Aorta (tissue), 5 donors: Measurements from ENCODE around the gene PDE5A. TPM values are rescaled to one million over a fixed set of nuclear protein-coding genes. Genes with fewer than 3 reads are reported as not detected.

Source experiments
- ATAC-seq: fragments of 200-7000 bp; cut with Tn5 transposase; one replicate; pipeline ENCODE4 v1.9.1; 2022; ENCODE audit warnings: moderate library complexity; ENCODE audit not compliant: low FRiP score
- DNase-seq, 2 donors: peaks; one replicate each; pipeline ENCODE4 v3.0.0-alpha.2; 2020
- H3K27ac ChIP-seq, 2 donors: one replicate each; pipeline ENCODE4 v1.5.1; 2013; ENCODE audit warnings: low read length in 2 of 2, mild to moderate bottlenecking in 2 of 2, moderate library complexity in 2 of 2, control low read depth in 1 of 2, inconsistent platforms in 1 of 2, low read depth in 1 of 2
- H3K27me3 ChIP-seq, 2 donors: one replicate each; pipeline ENCODE4 v1.6.1; 2013; ENCODE audit warnings: control low read depth in 1 of 2, low read length in 1 of 2, mild to moderate bottlenecking in 1 of 2, moderate library complexity in 1 of 2; ENCODE audit not compliant: insufficient read depth in 2 of 2, control insufficient read depth in 1 of 2
- H3K36me3 ChIP-seq, 2 donors: one replicate each; pipeline ENCODE4 v1.6.1; 2013; ENCODE audit warnings: control low read depth in 1 of 2, low read length in 1 of 2, mild to moderate bottlenecking in 1 of 2; ENCODE audit not compliant: insufficient read depth in 2 of 2, control insufficient read depth in 1 of 2
- H3K4me1 ChIP-seq, 2 donors: one replicate each; pipeline ENCODE4 v1.6.1; 2013; ENCODE audit warnings: low read length in 2 of 2, control low read depth in 1 of 2, mild to moderate bottlenecking in 1 of 2, moderate library complexity in 1 of 2; ENCODE audit not compliant: insufficient read depth in 2 of 2, control insufficient read depth in 1 of 2
- H3K4me3 ChIP-seq, 2 donors: one replicate each; pipeline ENCODE4 v1.5.1; 2013; ENCODE audit warnings: low read length in 2 of 2, control low read depth in 1 of 2, mild to moderate bottlenecking in 1 of 2
- H3K9me3 ChIP-seq: one replicate; pipeline ENCODE4 v1.6.1; 2013; ENCODE audit warnings: mild to moderate bottlenecking, low read length; ENCODE audit not compliant: control insufficient read depth
- WGBS, 2 donors: extraction: QIAGEN DNeasy Blood & Tissue Kit; methylation state at CpG; one replicate each; pipeline ENCODE4 v1.1.7; 2013; 5-methylcytosine and 5-hydroxymethylcytosine counted together
- intact Hi-C, 2 donors: fragments of 100-400 bp; cut with DNase I; formaldehyde crosslinking; loops; one replicate each; pipeline versions ENCODE4 v1.14.2 to v1.15.0; 2022
- polyA plus RNA-seq, 2 donors: library from polyadenylated mRNA; stranded (reverse); fragments of 200-250 nt; gene quantifications; one replicate each; pipeline ENCODE4 v1.2.3, GENCODE V29; 2013
- total RNA-seq, 2 donors: library from RNA; stranded (reverse); fragmentation: NEBNext Ultra II Directional; extraction: Animal tissue kit (Norgen Biotek cat#: 25700); gene quantifications; one replicate each; pipeline ENCODE4 v1.2.1, GENCODE V29; 2021
- donor health status: healthy with polysubstance abuse.
- donor health status: Bipolar disorder and iron deficiency.
- donor health status: DM: no; HTN: no; CAD: no.
- donor health status: DM: no; HTN: no; CAD: no.
- donor health status: DM: yes; HTN: yes; CAD: no.

PDE5A gene
- total and polyA plus RNA-seq, 4 donors = 24.9 to 343 (median 135) TPM

GRCh38 chr4:119623025-119623424, 5.6 kb downstream of the PDE5A start:
- peaks cover 0 to 5% of the 10 kb centered on the region in 2 donors for H3K4me1 ChIP-seq
- no peak for ATAC-seq
- H3K27me3 ChIP-seq = no peaks in the 10 kb centered on the region
- H3K27ac ChIP-seq = peak overlapping the region in 1 of 2 donors; percentile 8
- no peaks in the 10 kb centered on the region for H3K36me3 ChIP-seq
- H3K4me3 ChIP-seq = peak overlapping the region in 1 of 2 donors; percentile 27
- intact Hi-C loops = loop anchor here (10.0 kb wide), 3 partner anchors 68 to 242 kb away; no protein-coding TSS in a partner anchor
- H3K9me3 ChIP-seq = no peaks in the 10 kb centered on the region
- no peak for DNase-seq

DNA sequence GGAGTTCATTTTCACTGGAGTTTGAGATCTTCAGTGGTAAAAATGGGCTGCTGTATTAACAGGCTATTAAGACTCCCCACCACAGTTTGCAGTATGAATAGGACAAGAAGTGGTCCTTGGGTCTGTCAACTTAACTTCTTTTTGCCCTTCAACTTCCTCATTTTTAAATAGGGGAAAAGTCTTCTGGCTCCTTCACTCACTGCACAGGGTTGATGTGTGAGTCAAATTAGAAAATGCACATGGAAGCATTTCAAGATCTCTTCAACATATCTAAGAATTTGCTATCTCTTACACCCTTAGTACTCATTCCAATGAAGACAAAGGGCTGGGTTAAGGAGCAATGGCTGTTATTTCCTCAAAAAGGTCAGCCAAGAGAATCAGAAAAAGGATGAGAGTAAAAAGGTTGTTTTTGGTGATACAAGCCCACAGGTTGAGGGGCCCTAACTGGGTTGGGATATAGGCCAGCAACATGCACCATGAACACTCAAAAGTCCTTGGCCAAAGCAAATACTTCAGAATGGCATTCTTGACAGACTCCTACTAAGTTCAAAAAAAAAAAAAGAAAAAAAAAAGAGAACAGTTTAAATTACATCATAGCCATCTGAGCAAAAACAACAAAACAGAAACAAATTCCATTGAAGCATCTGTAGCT, 13.4 kb downstream of the PDE5A start:
- H3K27me3 ChIP-seq = no peaks in the 10 kb centered on the region
- H3K9me3 ChIP-seq = no peaks in the 10 kb centered on the region
- H3K27ac ChIP-seq = no peak overlapping the region
- intact Hi-C loops = no loop called here
- ATAC-seq (peak; percentile 57), DNase-seq (no peak)
- H3K36me3 ChIP-seq = peaks cover 0 to 2% of the 10 kb centered on the region in 2 donors
- H3K4me1 ChIP-seq = peaks cover 7 to 26% of the 10 kb centered on the region in 2 donors
- no peak overlapping the region for H3K4me3 ChIP-seq

DNA sequence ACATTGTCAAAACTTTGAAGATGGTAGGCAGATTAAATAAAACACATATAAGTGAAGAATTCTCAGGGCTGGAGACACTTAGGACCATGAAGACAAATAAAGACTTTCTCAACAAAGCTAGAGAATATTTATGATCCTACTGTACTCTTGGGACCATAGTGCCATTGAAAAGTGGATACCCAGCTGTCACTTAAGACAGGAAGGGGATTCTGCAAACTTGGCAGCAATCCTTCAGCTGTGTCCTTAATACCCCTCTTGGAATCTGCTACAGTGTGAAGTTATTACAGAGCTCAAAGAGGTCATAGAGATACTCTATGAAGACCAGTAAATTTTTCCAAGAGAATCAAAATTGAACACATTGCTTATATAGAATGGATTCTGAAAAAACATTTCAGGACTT, 24.3 kb downstream of the PDE5A start:
- Histone ChIP-seq H3K27me3 (no peaks in the 10 kb centered on the region), H3K4me3 (no peak overlapping the region), H3K27ac (no peak overlapping the region), H3K4me1 (no peaks in the 10 kb centered on the region), H3K36me3 (peaks cover 7 to 8% of the 10 kb centered on the region in 2 donors), H3K9me3 (no peaks in the 10 kb centered on the region)
- intact Hi-C loops = no loop called here
- DNase-seq = no peak
- no peak for ATAC-seq

DNA sequence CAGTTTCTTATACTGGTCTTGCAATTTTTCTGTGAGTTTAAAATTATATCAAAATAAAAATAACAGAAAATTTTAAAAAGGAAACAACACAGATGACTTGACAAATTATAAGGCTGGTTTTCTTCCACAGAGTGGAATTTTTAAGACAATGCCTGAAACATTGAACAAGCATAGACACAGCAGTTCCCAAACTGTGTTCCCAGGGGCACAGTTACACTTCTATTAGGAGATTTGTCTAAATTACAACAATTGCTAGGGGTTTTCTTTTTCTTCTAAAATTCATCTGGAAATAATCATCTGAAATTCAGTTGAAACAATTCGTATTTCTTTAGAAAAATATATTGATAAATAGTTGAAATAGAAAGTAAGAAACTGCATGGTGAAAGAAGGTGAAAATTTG, 26.2 kb downstream of the PDE5A start:
- WGBS, 2 donors = 71 to 74% methylated on average over 1 of the region's 1 CpG
- ATAC-seq = no peak
- no peak overlapping the region for H3K4me3 ChIP-seq
- peaks cover 2% of the 10 kb centered on the region for H3K9me3 ChIP-seq
- DNase-seq = no peak
- intact Hi-C loops = no loop called here
- no peaks in the 10 kb centered on the region for H3K27me3 ChIP-seq
- H3K27ac ChIP-seq = no peak overlapping the region
- peaks cover 7 to 13% of the 10 kb centered on the region in 2 donors for H3K36me3 ChIP-seq
- H3K4me1 ChIP-seq = no peaks in the 10 kb centered on the region

DNA sequence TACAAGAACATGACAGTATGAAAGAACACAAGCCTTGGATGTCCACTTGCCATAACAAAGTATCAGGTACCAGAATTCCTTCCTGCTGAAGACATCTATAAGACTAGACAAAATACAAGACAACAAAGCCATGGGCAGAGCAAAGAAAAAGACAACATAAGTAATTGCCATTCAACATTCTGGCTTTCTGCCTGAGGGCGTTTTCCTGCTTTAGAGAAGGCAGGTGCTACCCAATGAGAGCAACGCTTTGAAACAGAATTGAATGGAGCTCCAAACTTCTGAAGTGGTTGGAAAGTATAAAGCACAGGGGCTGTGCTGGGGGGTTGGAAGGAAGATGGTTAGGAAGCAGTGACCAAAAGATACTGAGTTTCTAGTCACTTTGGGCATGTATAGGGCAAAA, 30.1 kb downstream of the PDE5A start:
- Histone ChIP-seq H3K4me1 (no peaks in the 10 kb centered on the region), H3K27me3 (no peaks in the 10 kb centered on the region), H3K4me3 (no peak overlapping the region), H3K36me3 (peaks cover 5 to 11% of the 10 kb centered on the region in 2 donors), H3K27ac (no peak overlapping the region), H3K9me3 (peaks cover 2% of the 10 kb centered on the region)
- DNase-seq = no peak
- WGBS, 2 donors = 91 to 96% methylated on average over 2 of the region's 2 CpGs
- intact Hi-C loops = no loop called here
- no peak for ATAC-seq

- ATAC-seq = no peak
- Histone ChIP-seq H3K27me3 (no peaks in the 10 kb centered on the region), H3K27ac (no peak overlapping the region), H3K9me3 (peaks cover 2% of the 10 kb centered on the region), H3K4me3 (no peak overlapping the region), H3K4me1 (peaks cover 0 to 3% of the 10 kb centered on the region in 2 donors), H3K36me3 (peaks cover 5 to 11% of the 10 kb centered on the region in 2 donors)
- 35 to 37% methylated on average over 3 of the region's 3 CpGs for WGBS, 2 donors
- no peak for DNase-seq
- intact Hi-C loops = no loop called here
These were observed 31.2 kb downstream of the PDE5A start for GRCh38 chr4:119597377-119597776.

GRCh38 chr4:119593698-119594097, 34.9 kb downstream of the PDE5A start:
- intact Hi-C loops = no loop called here
- 88 to 93% methylated on average over 5 of the region's 5 CpGs for WGBS, 2 donors
- Histone ChIP-seq H3K4me1 (peaks cover 0 to 7% of the 10 kb centered on the region in 2 donors), H3K27me3 (no peaks in the 10 kb centered on the region), H3K27ac (no peak overlapping the region), H3K9me3 (no peaks in the 10 kb centered on the region), H3K4me3 (no peak overlapping the region), H3K36me3 (peaks cover 2 to 3% of the 10 kb centered on the region in 2 donors)
- ATAC-seq (no peak), DNase-seq (no peak)

- H3K4me1 ChIP-seq = peaks cover 0 to 7% of the 10 kb centered on the region in 2 donors
These were observed 35.8 kb downstream of the PDE5A start for GRCh38 chr4:119592830-119593229.

DNA sequence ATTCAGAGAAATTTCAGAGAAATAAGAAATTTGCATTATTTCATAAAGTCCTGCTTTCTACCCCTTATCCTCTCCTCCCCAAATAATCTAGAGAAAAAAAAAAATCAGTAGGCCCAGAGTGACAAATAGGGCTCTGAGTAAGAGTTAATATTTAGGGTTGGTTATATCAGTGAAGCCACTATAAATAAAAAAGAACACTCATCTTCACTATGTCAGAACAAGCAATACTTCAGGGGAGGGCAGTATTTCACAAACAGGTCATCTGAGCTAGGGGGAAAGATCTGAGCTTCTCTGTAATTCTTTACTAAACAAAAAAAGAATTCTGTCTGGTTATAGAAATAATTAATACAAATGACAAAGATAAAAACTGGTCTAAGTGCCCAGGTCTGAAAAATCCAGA, 39.4 kb downstream of the PDE5A start:
- Histone ChIP-seq H3K4me3 (no peak overlapping the region), H3K4me1 (peaks cover 0 to 9% of the 10 kb centered on the region in 2 donors), H3K27ac (no peak overlapping the region), H3K36me3 (no peaks in the 10 kb centered on the region), H3K27me3 (no peaks in the 10 kb centered on the region), H3K9me3 (no peaks in the 10 kb centered on the region)
- intact Hi-C loops = no loop called here
- ATAC-seq (no peak), DNase-seq (no peak)

More at GRCh38 chr4:119592830-119593229, 35.8 kb downstream of the PDE5A start:
- Histone ChIP-seq H3K27me3 (no peaks in the 10 kb centered on the region), H3K27ac (peak overlapping the region in 1 of 2 donors; percentile 57), H3K9me3 (no peaks in the 10 kb centered on the region), H3K4me3 (no peak overlapping the region), H3K36me3 (peaks cover 0 to 3% of the 10 kb centered on the region in 2 donors)
- no peak for DNase-seq
- WGBS, 2 donors = 8 to 10% methylated on average over 1 of the region's 1 CpG
- intact Hi-C loops = no loop called here
- no peak for ATAC-seq
